ENCODE results near the gene ANAPC1. TPM values are rescaled to one million over a fixed set of nuclear protein-coding genes. Genes with fewer than 3 reads are reported as not detected.

The ANAPC1 gene
- total and polyA plus RNA-seq, 10 of the 15 experiments (the other 5 are each of a cell fraction or from before 2014, with no cell fraction given): 10.0 to 108 (median 53.6) TPM

GRCh38 chr2:111927723-111928122 lies 43.7 kb upstream of the ANAPC1 start:
- no peaks in the 10 kb centered on the region; a peak in 1 of 4 replicates for H3K36me3 ChIP-seq (ENCODE audit: control insufficient read depth in 2 of 2, insufficient read depth in 2 of 2, low read length in 1 of 2)
- no peaks in the 10 kb centered on the region for H3K9me3 ChIP-seq (replicated peaks; ENCODE audit: control insufficient read depth, insufficient read depth, low read length)
- H3K27ac ChIP-seq (ENCODE audit: control insufficient read depth, insufficient read depth): no peak overlapping the region
- ChIA-PET RAD21 (ENCODE audit: unreplicated experiment) (interaction anchor here (1.0 to 1.4 kb wide), 3 partner anchors 25 to 78 kb away, joined by 3 read pairs; no protein-coding TSS in a partner anchor), SMC1A (ENCODE audit: uncharacterized antibody, unreplicated experiment) (interaction anchor here (0.8 to 1.5 kb wide), 3 partner anchors 8 to 22 kb away, joined by 3 to 4 read pairs (median 3); no protein-coding TSS in a partner anchor), CTCF (interaction anchor here (1.0 to 1.2 kb wide), 2 partner anchors 9 to 40 kb away, joined by 3 to 4 read pairs; no protein-coding TSS in a partner anchor), POLR2A (interaction anchor here (1.1 kb wide), 1 partner anchor 77 kb away, joined by 5 read pairs; no protein-coding TSS in a partner anchor)
- H3K4me3 ChIP-seq: no peak overlapping the region
- no peaks in the 10 kb centered on the region; a peak in 1 of 4 replicates for H3K27me3 ChIP-seq (replicated peaks in 1 of 2; ENCODE audit: control insufficient read depth in 2 of 2, insufficient read depth in 2 of 2, low read length in 1 of 2)
- 17% methylated on average over 2 of the region's 2 CpGs for WGBS (ENCODE audit: insufficient coverage, insufficient replicate concordance, low lambda C conversion rate, missing lambda C conversion rate)
- DNase-seq (ENCODE audit: low read depth, low spot score) (no peak), ATAC-seq (no peak), FAIRE-seq (no peak)
- no peak for TF ChIP-seq NFYB (IDR thresholded peaks at IDR 0.05; ENCODE audit: insufficient read depth, low read depth, low read length)
- TF ChIP-seq PBX3 (IDR thresholded peaks at IDR 0.05; ENCODE audit: insufficient replicate concordance, low read depth, low read length): no peak
- TF ChIP-seq NR2C2 (IDR thresholded peaks at IDR 0.05; ENCODE audit: borderline replicate concordance, control insufficient read depth, insufficient read length, low read depth): no peak
- no peak for TF ChIP-seq HDGF (IDR thresholded peaks at IDR 0.05)
- no peak for TF ChIP-seq ZNF24 (IDR thresholded peaks at IDR 0.05)
- TF ChIP-seq ZZZ3 (IDR thresholded peaks at IDR 0.05; ENCODE audit: control insufficient read depth, insufficient read length, low read depth): no peak
- no peak for TF ChIP-seq MTA2 (IDR thresholded peaks at IDR 0.05; ENCODE audit: low read depth)
- no peak for TF ChIP-seq RELA (IDR thresholded peaks at IDR 0.05; ENCODE audit: borderline replicate concordance, partially characterized antibody)
- no peak for TF ChIP-seq RFX5 (IDR thresholded peaks at IDR 0.05; ENCODE audit: low read depth, low read length)
- no peaks in the 10 kb centered on the region for H3K79me2 ChIP-seq (ENCODE audit: control insufficient read depth, insufficient read depth, low read length)
- no peaks in the 10 kb centered on the region for H3K4me1 ChIP-seq (ENCODE audit: control insufficient read depth, insufficient read depth, low read length)
- no peak overlapping the region for H3K4me2 ChIP-seq (ENCODE audit: control insufficient read depth, insufficient read depth)
- no peaks in the 10 kb centered on the region for H4K20me1 ChIP-seq (ENCODE audit: control insufficient read depth, insufficient read depth)
- in situ Hi-C loops (cut with MboI): no loop called here
- intact Hi-C loops (cut with micrococcal nuclease; ENCODE audit: unreplicated experiment): no loop called here
- no peak overlapping the region for H2AFZ ChIP-seq (ENCODE audit: control insufficient read depth, low read depth, low read length)
- H3K9ac ChIP-seq (ENCODE audit: control insufficient read depth, insufficient read depth, low read length): no peak overlapping the region
- BruUV-seq (replicated peaks): no TSS peak

Measured in GM12878 (cell line).